B cell (primary cell): Measurements from ENCODE around the gene DTL.

Experiments
- CTCF ChIP-seq: fragments of 200-600 bp; IDR thresholded peaks from one replicate; pipeline ENCODE4 v1.8.0; 2022; ENCODE audit warnings: antibody characterized with exemption, mild to moderate bottlenecking
- EZH2 ChIP-seq: IDR thresholded peaks from 2 replicates; pipeline ENCODE4 v1.6.1; 2012; ENCODE audit warnings: borderline replicate concordance, low read depth, mild to moderate bottlenecking, moderate library complexity, low read length; ENCODE audit not compliant: insufficient read depth, poor library complexity, severe bottlenecking

- no peak for TF ChIP-seq CTCF
- no peak for TF ChIP-seq EZH2
Measured at GRCh38 chr1:212039622-212040021, 4.1 kb downstream of the DTL start.
